H1 (cell line): Measurements from ENCODE around the gene HDHD3. TPM values are rescaled to one million over a fixed set of nuclear protein-coding genes. Genes with fewer than 3 reads are reported as not detected.

Source experiments
- BRCA1 ChIP-seq: IDR thresholded peaks from 2 replicates; pipeline ENCODE4 v1.6.1; 2012; ENCODE audit warnings: low read depth, low read length, improper control_type of control experiment
- YY1 ChIP-seq: IDR thresholded peaks from 2 replicates; pipeline ENCODE4 v1.6.1; 2011; ENCODE audit warnings: low read depth, mild to moderate bottlenecking, low read length
- polyA plus RNA-seq, 7 experiments: library from polyadenylated mRNA; depleted of rRNA in 3 of 7; stranded (reverse) in 5 of 7; unstranded in 2 of 7; fragments of >200 nt in 5 of 7; fragments of 200-250 nt in 2 of 7; gene quantifications; 1 replicate in 5 of 7; 2 replicates in 1 of 7; 4 replicates in 1 of 7; pipeline versions ENCODE4 v1.2.1 to v1.2.3, GENCODE V29; 2011 to 2013; ENCODE audit warnings: missing spikeins in 2 of 7, mixed read lengths in 2 of 7
- total RNA-seq: library from RNA; stranded (reverse); fragmentation: NEBNext Ultra II Directional; extraction: Animal tissue kit (Norgen Biotek cat#: 25700); gene quantifications from 2 replicates; pipeline ENCODE4 v1.2.1, GENCODE V29; 2021

Gene HDHD3
- total and polyA plus RNA-seq, 2 of the 8 experiments (the other 6 are each of a cell fraction or from before 2014, with no cell fraction given), result 12.1 to 25.3 TPM

DNA sequence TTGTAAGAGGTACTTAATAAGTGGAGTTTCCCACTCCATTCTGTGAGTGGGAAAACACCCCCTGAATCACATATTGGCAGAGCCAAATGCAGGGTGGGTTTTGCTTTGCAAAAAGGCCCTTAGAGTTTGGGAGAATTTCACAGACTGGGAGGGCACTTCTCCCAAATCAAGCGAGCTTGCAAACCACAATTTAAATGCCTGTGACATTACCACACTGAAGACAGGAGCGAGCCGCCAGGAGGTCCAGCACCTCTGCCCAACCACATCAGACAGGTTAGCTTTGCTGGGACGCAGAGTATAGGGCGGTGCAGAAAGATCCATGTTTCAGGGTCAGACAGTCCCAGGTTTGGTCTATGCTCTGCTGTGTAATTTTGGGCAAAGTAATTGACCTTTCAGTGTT lies 22.0 kb upstream of the HDHD3 start (continued):
- TF ChIP-seq BRCA1 (no peak), YY1 (no peak)
